H1 (cell line): ENCODE results near the gene CENPP. TPM values are rescaled to one million over a fixed set of nuclear protein-coding genes. Genes with fewer than 3 reads are reported as not detected.

Source experiments
- CTCF ChIA-PET: fragments of 300-600 bp; sonication (Branson Sonifier 250); formaldehyde crosslinking; loops from one replicate; lab custom pipeline; 2021; ENCODE audit not compliant: partially characterized antibody; lab: Charles Lee
- POLR2A ChIA-PET: fragments of 300-600 bp; sonication (Branson Sonifier 250); formaldehyde crosslinking; loops from one replicate; lab custom pipeline; 2021; ENCODE audit warnings: inconsistent platforms; ENCODE audit not compliant: partially characterized antibody; lab: Charles Lee
- DNase-seq, 2 experiments: peaks; one replicate each; pipeline versions ENCODE4 v3.0.0 to v3.0.0-alpha.2; 2010 to 2022; ENCODE audit warnings: low spot score in 2 of 2, low read depth in 1 of 2, mixed read lengths in 1 of 2
- FAIRE-seq: peaks from 2 replicates; lab custom pipeline; 2011; peaks lifted over from hg19 to GRCh38; lab: Jason Lieb, UNC
- H2AFZ ChIP-seq: 2 replicates; pipeline ENCODE4 v1.8.1; 2012; ENCODE audit warnings: low read length, inconsistent platforms
- H2AK5ac ChIP-seq: 2 replicates; pipeline ENCODE4 v1.6.1; 2013; ENCODE audit warnings: low read depth, low read length
- H2BK120ac ChIP-seq: replicated peaks from 2 replicates; pipeline ENCODE3; 2013; ENCODE audit warnings: low read depth, low read length, inconsistent platforms
- H2BK12ac ChIP-seq: 2 replicates; pipeline ENCODE4 v1.6.1; 2013; ENCODE audit warnings: low read depth, low read length
- H2BK15ac ChIP-seq: 2 replicates; pipeline ENCODE4 v1.6.1; 2013; ENCODE audit warnings: low read length
- H2BK20ac ChIP-seq: 2 replicates; pipeline ENCODE4 v1.6.1; 2013; ENCODE audit warnings: low read length
- H2BK5ac ChIP-seq: 2 replicates; pipeline ENCODE4 v1.6.1; 2013; ENCODE audit warnings: low read depth, low read length
- H3K14ac ChIP-seq: 2 replicates; pipeline ENCODE4 v1.6.1; 2013; ENCODE audit warnings: inconsistent platforms; ENCODE audit not compliant: insufficient read length
- H3K18ac ChIP-seq: 2 replicates; pipeline ENCODE4 v1.6.1; 2013; ENCODE audit warnings: low read length; ENCODE audit errors: extremely low read depth
- H3K23ac ChIP-seq: 2 replicates; pipeline ENCODE4 v1.6.1; 2013; ENCODE audit warnings: inconsistent platforms; ENCODE audit not compliant: insufficient read length
- H3K23me2 ChIP-seq: 2 replicates; pipeline ENCODE4 v1.6.1; 2013; ENCODE audit warnings: low read depth, low read length
- H3K27ac ChIP-seq: 2 replicates; pipeline ENCODE4 v1.6.1; 2011; ENCODE audit warnings: low read depth, low read length, inconsistent platforms
- H3K27me3 ChIP-seq, 4 experiments: replicated peaks in 1 of 4; 1 replicate in 1 of 4; 2 replicates in 3 of 4; pipeline versions ENCODE4 v1.6.1 to v1.8.1; 2011 to 2013; ENCODE audit warnings: low read length in 3 of 4, mild to moderate bottlenecking in 3 of 4, inconsistent platforms in 2 of 4, mixed read lengths in 2 of 4, moderate library complexity in 1 of 4; ENCODE audit not compliant: control insufficient read depth in 3 of 4, insufficient read depth in 3 of 4; ENCODE audit errors: extremely low read depth in 1 of 4
- H3K36me3 ChIP-seq, 4 experiments: 2 replicates each; pipeline versions ENCODE4 v1.6.1 to v1.8.1; 2011 to 2013; ENCODE audit warnings: mild to moderate bottlenecking in 4 of 4, low read length in 3 of 4, moderate library complexity in 2 of 4, control low read depth in 1 of 4, inconsistent platforms in 1 of 4; ENCODE audit not compliant: insufficient read depth in 4 of 4, control insufficient read depth in 2 of 4
- H3K4ac ChIP-seq: replicated peaks from 2 replicates; pipeline ENCODE3; 2013; ENCODE audit warnings: low read length, low read depth, mixed read lengths, inconsistent platforms; ENCODE audit not compliant: insufficient read length
- H3K4me1 ChIP-seq, 4 experiments: replicated peaks in 1 of 4; 1 replicate in 1 of 4; 2 replicates in 3 of 4; pipeline versions ENCODE4 v1.6.1 to v1.8.1; 2011 to 2013; ENCODE audit warnings: low read length in 3 of 4, inconsistent platforms in 2 of 4, mixed read lengths in 1 of 4; ENCODE audit not compliant: insufficient read depth in 4 of 4, control insufficient read depth in 3 of 4
- H3K4me2 ChIP-seq, 2 experiments: 2 replicates each; pipeline versions ENCODE4 v1.6.1 to v1.8.1; 2011 to 2013; ENCODE audit warnings: low read depth in 2 of 2, low read length in 2 of 2, control low read depth in 1 of 2, inconsistent platforms in 1 of 2, mild to moderate bottlenecking in 1 of 2; ENCODE audit not compliant: insufficient read depth in 1 of 2
- H3K4me3 ChIP-seq, 4 experiments: fragments of 200-600, 300-600 bp in 1 of 4; sonication (generic), shearing (Covaris generic), sonication (Bioruptor Twin) in 1 of 4; 2 replicates each; pipeline versions ENCODE4 v1.5.1 to v1.8.1; 2011 to 2016; ENCODE audit warnings: low read length in 4 of 4, low read depth in 3 of 4, control low read depth in 2 of 4, inconsistent platforms in 2 of 4, mild to moderate bottlenecking in 2 of 4, mixed read lengths in 1 of 4, moderate library complexity in 1 of 4; ENCODE audit not compliant: insufficient read depth in 2 of 4; ENCODE audit errors: extremely low read depth in 1 of 4
- H3K56ac ChIP-seq: replicated peaks from 2 replicates; pipeline ENCODE3; 2013; ENCODE audit warnings: low read depth, mild to moderate bottlenecking, mixed read lengths, low read length, inconsistent platforms; ENCODE audit not compliant: insufficient read length
- H3K79me1 ChIP-seq: 2 replicates; pipeline ENCODE4 v1.6.1; 2013; ENCODE audit warnings: low read depth, low read length, control low read depth
- H3K79me2 ChIP-seq, 2 experiments: 2 replicates each; pipeline versions ENCODE4 v1.6.1 to v1.8.1; 2012 to 2013; ENCODE audit warnings: low read length in 2 of 2, mild to moderate bottlenecking in 2 of 2, inconsistent platforms in 1 of 2; ENCODE audit not compliant: insufficient read depth in 2 of 2, control insufficient read depth in 1 of 2
- H3K9ac ChIP-seq, 4 experiments: replicated peaks in 1 of 4; 1 replicate in 1 of 4; 2 replicates in 3 of 4; pipeline versions ENCODE4 v1.6.1 to v1.8.1; 2011 to 2013; ENCODE audit warnings: low read depth in 3 of 4, low read length in 3 of 4, control low read depth in 2 of 4, mild to moderate bottlenecking in 2 of 4, moderate library complexity in 2 of 4, inconsistent platforms in 1 of 4; ENCODE audit errors: extremely low read depth in 1 of 4
- H3K9me3 ChIP-seq, 2 experiments: 2 replicates each; pipeline versions ENCODE4 v1.6.1 to v1.8.1; 2012 to 2013; ENCODE audit warnings: mild to moderate bottlenecking in 2 of 2, moderate library complexity in 2 of 2, control low read depth in 1 of 2, inconsistent platforms in 1 of 2, low read depth in 1 of 2, low read length in 1 of 2, mixed read lengths in 1 of 2; ENCODE audit not compliant: insufficient read depth in 2 of 2
- H4K20me1 ChIP-seq, 2 experiments: replicated peaks in 1 of 2; 2 replicates each; pipeline versions ENCODE3 to v1.8.1; 2011 to 2013; ENCODE audit warnings: inconsistent platforms in 2 of 2, low read length in 2 of 2, mild to moderate bottlenecking in 1 of 2; ENCODE audit not compliant: insufficient read depth in 2 of 2, control insufficient read depth in 1 of 2
- H4K5ac ChIP-seq: 2 replicates; pipeline ENCODE4 v1.6.1; 2013; ENCODE audit warnings: low read length, low read depth, mixed read lengths, inconsistent platforms; ENCODE audit not compliant: insufficient read length
- H4K8ac ChIP-seq: 2 replicates; pipeline ENCODE4 v1.8.0; 2013; ENCODE audit warnings: mild to moderate bottlenecking, moderate library complexity, low read length, inconsistent platforms; ENCODE audit not compliant: insufficient read depth; ENCODE audit errors: extremely low read depth
- H4K91ac ChIP-seq: replicated peaks from 2 replicates; pipeline ENCODE3; 2013; ENCODE audit warnings: low read length, mixed read lengths, inconsistent platforms; ENCODE audit not compliant: insufficient read length
- BRCA1 ChIP-seq: IDR thresholded peaks from 2 replicates; pipeline ENCODE4 v1.6.1; 2012; ENCODE audit warnings: low read depth, low read length, improper control_type of control experiment
- CBX5 ChIP-seq: fragments of 300-800, 300-1000 bp; sonication (generic); IDR thresholded peaks from 2 replicates; pipeline ENCODE4 v1.7.1; 2016; ENCODE audit warnings: antibody characterized with exemption, low read length, low read depth
- GABPA ChIP-seq: IDR thresholded peaks from 2 replicates; pipeline ENCODE4 v1.6.1; 2011; ENCODE audit warnings: mild to moderate bottlenecking, low read length, moderate library complexity, borderline replicate concordance; ENCODE audit not compliant: insufficient read depth
- HDAC2 ChIP-seq, 2 experiments: fragments of 300-600 bp in 1 of 2; sonication (generic) in 1 of 2; IDR thresholded peaks; 2 replicates each; pipeline ENCODE4 v1.6.1; 2011 to 2012; ENCODE audit warnings: low read depth in 2 of 2, low read length in 2 of 2, mild to moderate bottlenecking in 2 of 2, moderate library complexity in 2 of 2, borderline replicate concordance in 1 of 2, inconsistent platforms in 1 of 2
- WGBS, 2 experiments: shearing (Covaris generic) in 1 of 2; methylation state at CpG; one replicate each; pipeline versions ENCODE4 v1.1.6 to v1.1.7; 2013 to 2015; ENCODE audit warnings: low lambda C conversion rate in 2 of 2, mixed read lengths in 2 of 2, inconsistent platforms in 1 of 2, low coverage in 1 of 2, missing lambda C conversion rate in 1 of 2; ENCODE audit not compliant: insufficient replicate concordance in 2 of 2, insufficient coverage in 1 of 2, insufficient read length in 1 of 2; ENCODE audit errors: extremely low coverage in 1 of 2, missing lambda C conversion rate in 1 of 2; 5-methylcytosine and 5-hydroxymethylcytosine counted together
- polyA plus RNA-seq, 7 experiments: library from polyadenylated mRNA; depleted of rRNA in 3 of 7; stranded (reverse) in 5 of 7; unstranded in 2 of 7; fragments of >200 nt in 5 of 7; fragments of 200-250 nt in 2 of 7; gene quantifications; 1 replicate in 5 of 7; 2 replicates in 1 of 7; 4 replicates in 1 of 7; pipeline versions ENCODE4 v1.2.1 to v1.2.3, GENCODE V29; 2011 to 2013; ENCODE audit warnings: missing spikeins in 2 of 7, mixed read lengths in 2 of 7
- total RNA-seq: library from RNA; stranded (reverse); fragmentation: NEBNext Ultra II Directional; extraction: Animal tissue kit (Norgen Biotek cat#: 25700); gene quantifications from 2 replicates; pipeline ENCODE4 v1.2.1, GENCODE V29; 2021

The CENPP gene
- total and polyA plus RNA-seq, 2 of the 8 experiments (the other 6 are each of a cell fraction or from before 2014, with no cell fraction given), result 2.7 to 10.8 TPM

- no peak overlapping the region for H2AFZ ChIP-seq
- no peak overlapping the region for H2BK20ac ChIP-seq
- no peaks in the 10 kb centered on the region for H3K27me3 ChIP-seq
- no peak overlapping the region for H3K23ac ChIP-seq
- H3K23me2 ChIP-seq, result no peaks in the 10 kb centered on the region
- no peaks in the 10 kb centered on the region for H3K79me2 ChIP-seq
- DNase-seq (no peak), FAIRE-seq (no peak)
- H2BK120ac ChIP-seq, result no peak overlapping the region
- no CpG with 5 or more reads among the region's 2 CpGs for WGBS, 2 experiments
- no peaks in the 10 kb centered on the region for H3K9me3 ChIP-seq
- ChIA-PET POLR2A (no interaction called here), CTCF (interaction anchor here (0.6 kb wide), 1 partner anchor 69 kb away, joined by 3 read pairs; no protein-coding TSS in a partner anchor)
- H2AK5ac ChIP-seq, result no peak overlapping the region
- H2BK12ac ChIP-seq, result no peak overlapping the region
- no peak overlapping the region for H2BK15ac ChIP-seq
- H3K9ac ChIP-seq, result no peak overlapping the region
- H3K79me1 ChIP-seq, result no peaks in the 10 kb centered on the region
- H3K56ac ChIP-seq, result no peak overlapping the region
- no peak overlapping the region for H2BK5ac ChIP-seq
- no peaks in the 10 kb centered on the region for H3K36me3 ChIP-seq
- TF ChIP-seq HDAC2 (IDR thresholded peaks at IDR 0.05; ENCODE audit: borderline replicate concordance in 1 of 2, low read depth in 2 of 2, low read length in 2 of 2) (no peak), CBX5 (no peak), BRCA1 (no peak), GABPA (no peak)
- no peaks in the 10 kb centered on the region; a peak in 1 of 7 replicates for H3K4me1 ChIP-seq
- H4K20me1 ChIP-seq, result no peaks in the 10 kb centered on the region
- H3K14ac ChIP-seq, result no peak overlapping the region
- no peak overlapping the region for H3K4me2 ChIP-seq
- no peak overlapping the region for H3K27ac ChIP-seq
- no peak overlapping the region for H3K4me3 ChIP-seq
- no peak overlapping the region for H4K91ac ChIP-seq
- no peak overlapping the region for H3K18ac ChIP-seq
- no peak overlapping the region for H4K8ac ChIP-seq
- H3K4ac ChIP-seq, result no peak overlapping the region
- H4K5ac ChIP-seq, result no peak overlapping the region
These were observed 239.2 kb downstream of the CENPP start for GRCh38 chr9:92564982-92565381.
